Panc1 (cell line): Measurements from ENCODE around the gene RNF38. TPM values are rescaled to one million over a fixed set of nuclear protein-coding genes. Genes with fewer than 3 reads are reported as not detected.

Experiments
- ATAC-seq: fragments of 200-7000 bp; cut with Tn5 transposase; 2 replicates; pipeline ENCODE4 v1.9.1; 2020; ENCODE audit warnings: mild to moderate bottlenecking, moderate library complexity
- BruUV-seq: library from RNA; stranded (reverse); fragments of 400-500 nt; replicated peaks from 2 replicates; lab custom pipeline; 2021; lab: Mats Ljungman, UMichigan
- CTCF ChIA-PET: fragments of 300-600 bp; sonication (Branson Sonifier 250); formaldehyde crosslinking; loops from one replicate; lab custom pipeline; 2022; ENCODE audit warnings: antibody characterized with exemption; lab: Charles Lee
- POLR2A ChIA-PET: fragments of 300-600 bp; sonication (Branson Sonifier 250); formaldehyde crosslinking; loops from one replicate; lab custom pipeline; 2022; ENCODE audit warnings: antibody characterized with exemption; lab: Charles Lee
- DNase-seq: peaks from one replicate; pipeline ENCODE4 v3.0.0-alpha.2; 2010; ENCODE audit warnings: low read depth, low spot score
- H3K27ac ChIP-seq: 2 replicates; pipeline ENCODE4 v1.5.1; 2011; ENCODE audit warnings: mild to moderate bottlenecking, low read length, inconsistent platforms
- H3K27me3 ChIP-seq: fragments of 200-500 bp; sonication (Bioruptor generic); 2 replicates; pipeline ENCODE4 v1.6.0; 2014; ENCODE audit warnings: low read length, inconsistent platforms; ENCODE audit not compliant: control insufficient read depth, insufficient read depth
- H3K36me3 ChIP-seq: fragments of 200-500 bp; sonication (Bioruptor generic); 2 replicates; pipeline ENCODE4 v1.5.1; 2014; ENCODE audit warnings: inconsistent platforms, mild to moderate bottlenecking, low read length, moderate library complexity; ENCODE audit not compliant: control insufficient read depth, insufficient read depth
- H3K4me1 ChIP-seq: 2 replicates; pipeline ENCODE4 v1.5.1; 2011; ENCODE audit warnings: inconsistent platforms, mild to moderate bottlenecking, low read length, moderate library complexity; ENCODE audit not compliant: control insufficient read depth, insufficient read depth
- H3K4me3 ChIP-seq, 2 experiments: 2 replicates each; pipeline ENCODE4 v1.5.1; 2011 to 2012; ENCODE audit warnings: low read depth in 2 of 2, low read length in 2 of 2, mild to moderate bottlenecking in 2 of 2, inconsistent platforms in 1 of 2, moderate library complexity in 1 of 2
- H3K9me3 ChIP-seq: fragments of 200-500 bp; sonication (Bioruptor generic); 2 replicates; pipeline ENCODE4 v1.5.1; 2014; ENCODE audit warnings: low read depth, mild to moderate bottlenecking, inconsistent platforms, low read length, moderate library complexity; ENCODE audit not compliant: control insufficient read depth, insufficient read depth
- CTCF ChIP-seq: fragments of 450-650 bp; IDR thresholded peaks from 2 replicates; pipeline ENCODE4 v1.5.1; 2017; ENCODE audit warnings: mild to moderate bottlenecking
- POLR2AphosphoS5 ChIP-seq: IDR thresholded peaks from 2 replicates; pipeline ENCODE4 v1.6.1; 2012; ENCODE audit warnings: mild to moderate bottlenecking, low read depth, low read length, moderate library complexity
- REST ChIP-seq, 2 experiments: IDR thresholded peaks; 2 replicates each; pipeline ENCODE4 v1.6.1; 2011 to 2012; ENCODE audit warnings: low read depth in 2 of 2, control low read depth in 1 of 2, low read length in 1 of 2, mild to moderate bottlenecking in 1 of 2, moderate library complexity in 1 of 2; ENCODE audit not compliant: insufficient read depth in 1 of 2
- SIN3A ChIP-seq: IDR thresholded peaks from 2 replicates; pipeline ENCODE4 v1.6.1; 2012; ENCODE audit warnings: low read depth, mild to moderate bottlenecking, low read length, moderate library complexity, borderline replicate concordance; ENCODE audit not compliant: insufficient read depth
- TCF7L2 ChIP-seq: IDR thresholded peaks from 2 replicates; pipeline ENCODE4 v1.6.1; 2011; ENCODE audit warnings: mild to moderate bottlenecking, low read depth, low read length, inconsistent platforms
- in situ Hi-C: cut with HindIII; loops from 2 replicates; pipeline ENCODE4 v1.10.0; 2016; ENCODE audit warnings: low sequenced_read_pairs, low pct_unique_long_range_greater_than_20kb
- intact Hi-C: fragments of 100-400 bp; cut with micrococcal nuclease; formaldehyde crosslinking; loops from one replicate; pipeline ENCODE4 v1.10.0; 2022; ENCODE audit not compliant: unreplicated experiment
- total RNA-seq: library from RNA; stranded (reverse); gene quantifications from one replicate; pipeline ENCODE4 v1.2.1, GENCODE V29; 2021; ENCODE audit not compliant: unreplicated experiment

RNF38 gene
- total RNA-seq, 1 experiment from 2014 or later = 78.0 TPM

- peak overlapping the region; percentile 18 for H3K27ac ChIP-seq
- in situ Hi-C loops (no loop called here), intact Hi-C loops (no loop called here)
- DNase-seq (no peak), ATAC-seq (no peak)
- no peaks in the 10 kb centered on the region for H3K9me3 ChIP-seq
- H3K4me3 ChIP-seq = no peak overlapping the region
- H3K27me3 ChIP-seq = no peaks in the 10 kb centered on the region
- no peaks in the 10 kb centered on the region for H3K36me3 ChIP-seq
- POLR2A ChIA-PET = no interaction called here
- no peak for TF ChIP-seq SIN3A
- no peak for TF ChIP-seq CTCF
- TF ChIP-seq REST (IDR thresholded peaks at IDR 0.05; ENCODE audit: insufficient read depth in 1 of 2, low read depth in 2 of 2, low read length in 1 of 2) = no peak
- TF ChIP-seq POLR2AphosphoS5 = no peak
- TF ChIP-seq TCF7L2 = no peak
- CTCF ChIA-PET = no interaction called here
- H3K4me1 ChIP-seq = peaks cover 20% of the 10 kb centered on the region
- BruUV-seq = no TSS peak
These were observed 98.8 kb downstream of the RNF38 start for GRCh38 chr9:36301227-36301626.

- H3K27me3 ChIP-seq = no peaks in the 10 kb centered on the region
- H3K4me1 ChIP-seq = peaks cover 27% of the 10 kb centered on the region
- intact Hi-C loops (no loop called here), in situ Hi-C loops (no loop called here)
- ChIA-PET POLR2A (interaction anchor here (0.7 to 0.9 kb wide), 2 partner anchors 9 to 16 kb away, joined by 7 to 12 read pairs; no protein-coding TSS in a partner anchor), CTCF (interaction anchor here (0.7 kb wide), 2 partner anchors 36 to 133 kb away, joined by 5 to 7 read pairs; no protein-coding TSS in a partner anchor)
- H3K9me3 ChIP-seq = no peaks in the 10 kb centered on the region
- no peak for TF ChIP-seq SIN3A
- no peak for TF ChIP-seq CTCF
- no peak for TF ChIP-seq POLR2AphosphoS5
- TF ChIP-seq REST (IDR thresholded peaks at IDR 0.05; ENCODE audit: insufficient read depth in 1 of 2, low read depth in 2 of 2, low read length in 1 of 2) = no peak
- TF ChIP-seq TCF7L2 = no peak
- peak overlapping the region; percentile 84 for H3K27ac ChIP-seq
- H3K36me3 ChIP-seq = no peaks in the 10 kb centered on the region
- DNase-seq (no peak), ATAC-seq (no peak)
- H3K4me3 ChIP-seq = no peak overlapping the region
- BruUV-seq = no TSS peak
These were observed 101.5 kb downstream of the RNF38 start for GRCh38 chr9:36298566-36298965.
